ENCODE results near the gene ZEB2. TPM values are rescaled to one million over a fixed set of nuclear protein-coding genes. Genes with fewer than 3 reads are reported as not detected.
"Not testable (repeated sequence)": the region's sequence is repeated elsewhere in the genome, so short reads cannot be mapped to it uniquely, and the experiment has no call there.

Gene ZEB2
- total RNA-seq, 2 donors from 2014 or later: 181 to 248 TPM

DNA sequence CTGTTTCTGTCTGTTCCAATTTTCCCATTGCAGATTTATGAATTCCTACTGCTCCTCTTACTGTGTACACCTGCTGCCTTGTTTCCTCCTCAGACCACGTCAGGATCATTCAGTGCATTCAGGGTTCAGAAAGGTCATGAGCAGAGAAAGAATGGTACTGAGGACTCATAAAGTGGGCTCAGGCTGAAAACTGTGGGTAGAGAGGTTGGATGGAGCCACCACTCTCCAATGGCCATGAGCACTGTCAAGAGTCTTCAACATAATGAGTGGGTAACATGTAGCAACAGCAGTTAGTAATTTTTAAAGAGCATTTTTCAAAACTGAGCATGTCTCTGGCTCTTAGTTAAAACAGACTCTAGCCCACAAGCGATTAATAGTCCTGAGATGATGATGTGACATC lies 138.2 kb downstream of the ZEB2 start:
- H3K4me1 Mint-ChIP-seq (ENCODE audit: low read depth in 2 of 2): peaks cover 57 to 63% of the 10 kb centered on the region in 2 donors
- H3K9me3 Mint-ChIP-seq: peaks cover 3% of the 10 kb centered on the region
- H3K36me3 Mint-ChIP-seq: peaks cover 8% of the 10 kb centered on the region
- no peaks in the 10 kb centered on the region for H3K27me3 Mint-ChIP-seq
- DNase-seq (ENCODE audit: low spot score) (no peak), ATAC-seq (no peak)
- H3K27ac Mint-ChIP-seq: peak overlapping the region; percentile 47 to 55
- H3K4me3 Mint-ChIP-seq: peak overlapping the region; percentile 58

DNA sequence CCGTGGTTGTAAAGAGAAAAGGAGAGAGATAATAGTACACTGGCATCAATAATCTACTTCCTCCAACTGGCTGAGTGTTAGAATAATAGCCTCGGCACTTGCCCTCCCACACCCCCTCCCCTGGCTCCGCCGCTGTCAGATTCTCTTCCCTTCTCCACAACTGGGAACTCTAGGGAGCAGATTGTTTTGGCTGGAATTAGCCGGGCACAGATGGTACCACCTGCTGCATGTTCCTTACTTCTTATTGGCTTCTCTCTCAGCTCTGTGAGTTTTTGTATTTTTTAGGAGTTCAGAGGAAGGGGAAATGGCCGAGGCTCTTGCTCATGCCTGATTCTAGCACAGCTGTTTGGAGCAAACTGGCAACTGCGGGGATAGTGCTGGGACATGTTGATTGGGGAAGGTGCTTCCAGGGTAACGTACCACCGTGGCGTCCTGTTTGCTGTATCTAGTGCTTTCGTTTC lies 140.0 kb downstream of the ZEB2 start:
- no peak for ATAC-seq

DNA sequence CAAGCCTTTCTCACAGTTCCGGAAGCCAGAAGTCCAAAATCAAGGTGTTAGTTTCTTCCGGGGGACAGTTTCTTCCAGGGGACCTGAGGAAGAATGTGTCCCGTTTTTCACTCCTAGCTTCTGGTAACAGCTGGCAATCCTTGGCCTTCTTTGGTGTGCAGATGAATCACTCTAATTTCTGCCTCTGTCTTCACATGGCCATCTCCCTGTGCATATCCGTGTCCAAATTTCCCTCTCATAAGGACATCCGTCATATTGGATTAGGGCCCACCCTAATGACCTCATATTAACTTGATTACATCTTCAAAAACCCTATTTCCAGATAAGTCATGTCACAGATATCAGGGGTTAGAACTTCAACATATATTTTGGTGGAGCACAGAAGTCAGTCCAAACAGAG lies 141.4 kb downstream of the ZEB2 start:
- Mint-ChIP-seq H3K4me3 (no peak overlapping the region), H3K36me3 (peaks cover 1% of the 10 kb centered on the region), H3K9me3 (peaks cover 3% of the 10 kb centered on the region), H3K27ac (peak overlapping the region in 1 of 2 donors; percentile 80), H3K4me1 (ENCODE audit: low read depth in 2 of 2) (peaks cover 47 to 75% of the 10 kb centered on the region in 2 donors), H3K27me3 (peaks cover 0 to 2% of the 10 kb centered on the region in 2 donors)
- ATAC-seq (no peak), DNase-seq (ENCODE audit: low spot score) (no peak)

More for the DNA sequence above, 140.0 kb downstream of the ZEB2 start:
- DNase-seq (ENCODE audit: low spot score): no peak
- Mint-ChIP-seq H3K4me1 (ENCODE audit: low read depth in 2 of 2) (peaks cover 53 to 67% of the 10 kb centered on the region in 2 donors), H3K27me3 (peaks cover 0 to 2% of the 10 kb centered on the region in 2 donors), H3K36me3 (peaks cover 8% of the 10 kb centered on the region), H3K27ac (peak overlapping the region in 1 of 2 donors; percentile 80), H3K4me3 (no peak overlapping the region), H3K9me3 (peaks cover 3% of the 10 kb centered on the region)

DNA sequence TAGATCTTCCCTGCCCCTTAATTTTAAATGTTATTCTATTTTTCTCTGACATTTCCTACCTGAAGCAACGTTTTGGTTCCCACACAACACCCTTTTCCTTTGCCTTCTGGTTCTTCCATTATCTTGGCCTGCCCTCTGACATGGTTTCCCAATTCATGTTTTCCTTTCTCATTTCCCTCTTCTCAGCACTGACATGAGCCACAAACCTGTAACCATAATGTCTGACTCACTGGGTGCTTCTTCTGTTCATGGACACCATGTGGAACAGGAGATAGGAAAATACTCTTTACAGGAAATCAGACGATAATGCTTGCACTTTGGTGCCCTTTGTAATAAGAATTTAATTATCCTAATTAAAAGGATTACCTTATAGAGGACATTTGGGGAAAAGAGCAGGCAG lies 142.0 kb downstream of the ZEB2 start:
- H3K4me3 Mint-ChIP-seq: no peak overlapping the region
- no peak for ATAC-seq
- H3K4me1 Mint-ChIP-seq (ENCODE audit: low read depth in 2 of 2): peaks cover 43 to 71% of the 10 kb centered on the region in 2 donors

DNA sequence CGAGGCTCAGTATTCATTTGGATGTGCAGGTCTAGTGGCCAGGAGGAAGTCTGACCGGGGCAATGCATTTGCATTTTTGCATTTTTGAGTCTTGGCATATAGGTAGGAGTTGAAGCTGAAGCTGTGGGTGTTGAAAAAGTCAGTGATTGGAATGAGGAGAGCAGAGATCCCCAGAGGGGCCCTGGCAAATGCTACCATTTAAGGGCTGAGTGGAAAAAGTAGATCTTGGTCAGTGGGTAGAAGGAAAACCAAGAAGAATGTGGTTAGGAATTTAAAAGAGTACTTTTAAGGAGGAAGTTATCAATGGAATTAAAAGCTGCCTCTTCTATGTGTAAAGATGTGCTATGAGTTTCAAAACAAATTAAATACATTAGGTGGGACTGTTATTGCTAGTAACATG lies 143.0 kb downstream of the ZEB2 start:
- ATAC-seq: no peak
- no peak for DNase-seq (ENCODE audit: low spot score)
- H3K4me1 Mint-ChIP-seq (ENCODE audit: low read depth in 2 of 2): peaks cover 38 to 62% of the 10 kb centered on the region in 2 donors
- no peak overlapping the region for H3K27ac Mint-ChIP-seq
- no peaks in the 10 kb centered on the region for H3K36me3 Mint-ChIP-seq
- peaks cover 3% of the 10 kb centered on the region for H3K9me3 Mint-ChIP-seq
- H3K4me3 Mint-ChIP-seq: no peak overlapping the region
- H3K27me3 Mint-ChIP-seq: peaks cover 0 to 2% of the 10 kb centered on the region in 2 donors

More for the DNA sequence above, 142.0 kb downstream of the ZEB2 start:
- H3K9me3 Mint-ChIP-seq: peaks cover 3% of the 10 kb centered on the region
- no peaks in the 10 kb centered on the region for H3K36me3 Mint-ChIP-seq
- H3K27ac Mint-ChIP-seq: no peak overlapping the region
- H3K27me3 Mint-ChIP-seq: peaks cover 0 to 2% of the 10 kb centered on the region in 2 donors
- no peak for DNase-seq (ENCODE audit: low spot score)

DNA sequence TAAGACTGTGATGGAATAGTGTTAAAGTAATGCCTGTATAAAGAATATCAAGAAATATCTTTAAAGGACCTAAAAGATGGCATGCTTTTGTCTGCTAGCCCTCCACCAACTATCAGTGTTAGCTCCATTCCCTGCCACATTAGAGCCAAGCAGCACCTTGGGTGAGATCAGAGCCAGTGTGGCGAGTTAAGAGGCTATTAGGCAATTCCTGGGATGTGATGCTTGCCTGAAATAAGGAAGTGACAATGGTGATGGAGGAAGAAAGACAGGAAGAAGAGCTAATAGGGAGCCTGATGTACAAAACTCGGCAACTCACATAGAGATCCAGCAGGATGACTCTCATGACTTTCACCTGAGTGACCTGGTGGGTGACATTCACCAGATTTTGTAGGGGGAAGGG lies 143.5 kb downstream of the ZEB2 start:
- ATAC-seq: no peak
- DNase-seq (ENCODE audit: low spot score): no peak
- no peak overlapping the region for H3K27ac Mint-ChIP-seq
- peaks cover 38 to 62% of the 10 kb centered on the region in 2 donors for H3K4me1 Mint-ChIP-seq (ENCODE audit: low read depth in 2 of 2)
- peaks cover 0 to 2% of the 10 kb centered on the region in 2 donors for H3K27me3 Mint-ChIP-seq
- H3K9me3 Mint-ChIP-seq: peaks cover 3% of the 10 kb centered on the region
- H3K4me3 Mint-ChIP-seq: no peak overlapping the region
- H3K36me3 Mint-ChIP-seq: no peaks in the 10 kb centered on the region

DNA sequence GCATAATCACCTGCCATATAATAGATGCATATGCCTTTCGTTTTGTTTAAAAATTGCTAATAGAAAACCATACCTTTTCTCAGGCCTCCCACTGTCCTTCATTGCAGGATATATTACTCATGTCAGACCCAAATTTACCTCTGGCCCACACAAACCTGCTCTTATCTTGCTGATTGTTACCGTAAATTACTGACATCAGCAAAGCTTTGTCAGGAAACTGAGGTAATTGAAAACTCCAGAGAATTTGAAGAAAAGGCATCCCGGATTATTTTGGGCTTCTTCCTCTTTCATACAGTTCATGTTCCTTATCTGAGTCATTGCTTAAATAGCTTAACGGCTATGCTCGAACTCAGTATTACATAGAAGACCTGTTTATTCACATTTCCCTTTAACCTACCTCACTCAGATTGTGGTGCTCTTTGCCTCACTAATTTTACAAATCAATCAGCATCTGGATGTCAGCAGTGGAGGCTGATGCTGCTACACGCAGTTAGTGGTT lies 145.7 kb downstream of the ZEB2 start:
- H3K27me3 Mint-ChIP-seq: peaks cover 0 to 2% of the 10 kb centered on the region in 2 donors
- no peaks in the 10 kb centered on the region for H3K9me3 Mint-ChIP-seq
- DNase-seq (ENCODE audit: low spot score): no peak
- no peak overlapping the region for H3K4me3 Mint-ChIP-seq
- H3K27ac Mint-ChIP-seq: no peak overlapping the region
- H3K4me1 Mint-ChIP-seq (ENCODE audit: low read depth in 2 of 2): peaks cover 38 to 65% of the 10 kb centered on the region in 2 donors
- ATAC-seq: no peak
- H3K36me3 Mint-ChIP-seq: no peaks in the 10 kb centered on the region

DNA sequence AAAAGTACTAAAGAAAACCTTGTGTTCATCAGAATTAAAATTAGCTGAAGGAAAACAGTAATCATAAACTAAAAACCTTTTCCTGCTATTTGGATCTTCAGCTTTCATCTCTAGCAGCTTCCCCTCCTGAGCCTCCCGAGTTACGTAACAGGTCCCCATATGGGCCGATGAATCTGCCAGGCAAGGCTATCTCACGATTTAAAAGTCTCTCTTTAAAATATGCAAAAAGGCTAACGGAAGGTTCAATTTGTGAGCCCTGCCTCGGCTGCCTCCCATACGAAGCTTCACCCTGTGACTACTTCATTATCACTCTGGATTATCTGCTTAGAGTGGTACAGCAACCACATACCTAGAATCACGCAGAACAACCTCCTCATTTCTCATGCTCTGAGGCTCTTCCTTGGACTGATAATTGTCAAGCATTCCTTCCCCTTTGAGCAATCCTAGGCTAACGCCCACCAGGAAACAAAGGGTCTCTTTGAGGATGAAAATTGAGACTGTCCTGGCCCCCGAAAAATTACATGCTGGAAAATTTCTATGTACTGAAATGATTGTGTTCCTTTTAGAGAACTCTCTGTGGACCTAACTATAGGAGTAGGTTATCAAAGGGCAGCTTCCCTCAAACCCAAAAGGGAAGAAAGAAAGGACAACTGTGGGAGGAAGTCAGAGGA lies 147.4 kb downstream of the ZEB2 start:
- H3K4me3 Mint-ChIP-seq: no peak overlapping the region

DNA sequence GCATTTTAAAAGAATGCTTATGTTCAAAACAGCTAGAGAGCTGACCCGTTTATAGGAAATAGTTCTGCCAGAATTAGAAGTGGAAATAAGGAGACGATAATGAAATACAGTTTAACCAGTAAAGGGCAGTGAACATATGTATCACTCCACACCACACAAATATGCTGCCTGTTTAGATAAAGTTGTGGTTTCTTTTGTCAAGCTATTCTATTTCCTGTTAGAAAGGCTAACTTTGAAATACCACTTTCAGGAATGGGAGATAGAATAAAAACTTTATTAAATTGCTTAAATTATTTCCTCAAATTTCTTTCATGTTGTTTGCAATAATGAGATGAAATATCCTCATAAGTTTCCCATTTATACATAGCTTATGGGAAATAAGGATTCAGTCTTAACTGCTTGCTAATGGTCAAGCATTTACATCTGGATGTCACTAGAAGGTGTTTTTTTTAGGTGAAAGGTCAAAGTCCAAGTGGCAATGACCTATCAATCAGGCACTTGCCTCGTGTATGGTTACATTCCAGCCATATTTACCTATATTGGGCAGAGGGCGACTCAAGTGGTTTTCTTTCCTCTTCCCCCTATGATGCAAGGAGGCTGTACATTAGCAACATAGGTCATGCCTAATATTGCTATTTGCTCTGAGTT lies 148.9 kb downstream of the ZEB2 start:
- Mint-ChIP-seq H3K36me3 (no peaks in the 10 kb centered on the region), H3K27ac (peak overlapping the region in 1 of 2 donors; percentile 18), H3K4me3 (peak overlapping the region; percentile 18), H3K9me3 (no peaks in the 10 kb centered on the region), H3K27me3 (peaks cover 0 to under 1% of the 10 kb centered on the region in 2 donors), H3K4me1 (ENCODE audit: low read depth in 2 of 2) (peaks cover 25 to 44% of the 10 kb centered on the region in 2 donors)
- no peak for ATAC-seq
- no peak for DNase-seq (ENCODE audit: low spot score)

More for the DNA sequence above, 147.4 kb downstream of the ZEB2 start:
- peak overlapping the region in 1 of 2 donors; percentile 11 for H3K27ac Mint-ChIP-seq
- no peaks in the 10 kb centered on the region for H3K9me3 Mint-ChIP-seq
- no peak for ATAC-seq
- H3K4me1 Mint-ChIP-seq (ENCODE audit: low read depth in 2 of 2): peaks cover 26 to 52% of the 10 kb centered on the region in 2 donors
- DNase-seq (ENCODE audit: low spot score): no peak
- H3K36me3 Mint-ChIP-seq: no peaks in the 10 kb centered on the region
- H3K27me3 Mint-ChIP-seq: peaks cover 0 to 2% of the 10 kb centered on the region in 2 donors

DNA sequence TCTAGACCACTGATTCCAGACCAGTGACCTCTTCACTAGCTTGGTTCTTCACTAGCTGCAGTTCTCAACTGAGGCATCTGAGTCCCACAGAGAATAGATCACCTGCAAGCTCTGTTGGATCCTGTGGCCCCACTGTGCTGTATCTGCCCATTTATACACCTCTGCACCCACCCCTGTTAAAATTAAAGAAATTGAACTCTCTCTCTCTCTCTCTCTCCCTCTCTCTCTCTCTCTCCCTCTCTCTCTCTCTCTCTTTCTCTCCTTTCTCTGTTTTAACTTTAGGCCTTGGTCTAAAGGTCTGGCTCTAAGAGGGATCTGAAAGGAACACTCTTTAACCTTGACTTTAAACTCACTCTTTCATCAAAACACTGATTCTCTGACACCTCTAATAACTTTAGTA lies 150.5 kb downstream of the ZEB2 start:
- Mint-ChIP-seq H3K36me3 (no peaks in the 10 kb centered on the region), H3K4me3 (no peak overlapping the region), H3K4me1 (ENCODE audit: low read depth in 2 of 2) (peaks cover 34 to 45% of the 10 kb centered on the region in 2 donors), H3K27ac (peak overlapping the region in 1 of 2 donors; percentile 56), H3K27me3 (no peaks in the 10 kb centered on the region), H3K9me3 (no peaks in the 10 kb centered on the region)
- ATAC-seq: no peak
- DNase-seq (ENCODE audit: low spot score): no peak

DNA sequence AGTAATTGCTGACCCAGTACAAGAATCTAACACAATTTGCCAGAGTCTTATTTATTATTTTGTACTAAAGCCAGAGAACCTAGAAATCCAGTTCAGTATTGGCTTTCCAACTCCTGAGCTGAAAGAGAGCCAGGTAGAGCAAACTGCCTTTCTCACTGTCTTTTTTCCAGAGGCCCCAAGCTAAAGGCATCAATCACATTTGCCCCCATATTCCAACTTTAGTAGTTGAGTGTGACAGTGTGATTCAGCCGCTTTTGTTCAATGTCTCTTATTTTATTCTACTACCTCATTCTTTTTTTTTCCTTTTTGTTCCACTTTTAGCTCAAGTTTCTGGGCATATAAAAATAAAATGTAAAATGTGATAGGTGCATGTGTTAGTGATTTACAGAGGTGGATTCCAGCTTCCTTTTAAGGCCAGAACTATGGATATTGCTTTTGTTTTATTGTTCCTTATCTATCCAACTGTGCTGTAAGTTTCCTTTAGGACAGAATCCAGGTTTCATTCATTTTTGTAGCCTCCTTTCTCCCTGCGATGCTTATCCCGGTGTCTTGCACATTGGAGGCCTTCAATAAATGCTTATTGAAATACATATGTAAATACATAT lies 153.0 kb downstream of the ZEB2 start:
- Mint-ChIP-seq H3K27ac (peak overlapping the region in 1 of 2 donors; percentile 79), H3K4me3 (no peak overlapping the region), H3K27me3 (no peaks in the 10 kb centered on the region), H3K9me3 (no peaks in the 10 kb centered on the region), H3K36me3 (no peaks in the 10 kb centered on the region), H3K4me1 (ENCODE audit: low read depth in 2 of 2) (peaks cover 37 to 42% of the 10 kb centered on the region in 2 donors)
- ATAC-seq (no peak), DNase-seq (ENCODE audit: low spot score) (no peak)

DNA sequence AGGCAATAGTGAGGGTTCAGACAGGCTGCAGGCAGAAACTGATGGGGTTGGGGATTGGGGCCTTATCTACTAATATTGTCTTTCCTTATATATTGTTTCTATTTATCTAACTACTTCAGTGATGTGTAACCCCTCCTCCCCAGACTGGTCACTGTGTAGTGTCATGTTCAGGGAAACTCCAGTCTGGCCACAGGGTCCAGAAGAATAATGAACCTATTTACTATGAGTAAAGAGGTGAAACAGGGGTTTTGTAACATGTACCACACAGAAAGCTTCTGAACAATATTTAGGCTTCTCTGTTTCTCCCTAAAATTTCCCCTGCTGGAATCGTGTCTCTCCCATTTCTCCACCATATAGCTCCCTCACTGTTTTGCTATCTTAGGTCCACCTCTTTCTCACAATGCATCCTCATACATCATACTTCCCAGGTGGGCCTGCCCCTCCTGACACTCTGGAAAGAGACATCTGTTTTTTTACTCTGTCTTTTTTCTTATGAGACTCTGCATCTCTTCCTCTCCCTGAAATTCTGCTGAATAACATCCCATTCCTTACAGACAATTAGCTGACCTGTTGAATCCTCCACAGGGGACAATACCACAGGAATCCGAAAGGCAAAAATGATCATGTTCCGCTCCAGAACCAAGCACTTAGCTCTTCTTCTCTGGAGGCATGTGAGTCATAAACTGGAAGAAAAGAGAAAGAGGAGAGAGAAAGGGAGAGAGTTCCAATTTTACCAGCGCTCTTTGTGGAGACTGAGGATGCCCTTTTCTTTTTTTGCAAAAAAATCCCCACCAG lies 154.8 kb downstream of the ZEB2 start:
- Mint-ChIP-seq H3K27ac (peak overlapping the region; percentile 64 to 98), H3K36me3 (no peaks in the 10 kb centered on the region), H3K9me3 (no peaks in the 10 kb centered on the region), H3K27me3 (no peaks in the 10 kb centered on the region), H3K4me3 (peak overlapping the region; percentile 3), H3K4me1 (ENCODE audit: low read depth in 2 of 2) (peaks cover 24 to 28% of the 10 kb centered on the region in 2 donors)
- ATAC-seq (peak; percentile 66 to 87), DNase-seq (ENCODE audit: low spot score) (peak; percentile 64)

DNA sequence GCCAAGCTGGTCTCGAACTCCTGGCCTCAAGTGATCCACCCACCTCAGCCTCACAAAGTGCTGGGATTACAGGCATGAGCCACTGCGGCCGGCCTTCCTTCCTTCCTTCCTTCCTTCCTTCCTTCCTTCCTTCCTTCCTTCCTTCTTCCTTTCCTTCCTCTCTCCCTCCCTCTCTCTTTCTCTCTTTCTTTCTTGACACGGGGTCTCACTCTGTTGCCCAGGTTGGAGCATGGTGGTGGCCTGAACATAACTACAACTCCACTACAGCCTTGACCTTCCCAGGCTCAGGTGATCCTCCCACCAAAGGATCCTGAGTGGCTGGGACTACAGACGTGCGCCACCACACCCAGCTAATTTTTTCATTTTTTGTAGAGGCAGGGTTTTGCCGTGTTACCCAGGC lies 155.7 kb downstream of the ZEB2 start:
- H3K27ac Mint-ChIP-seq: peak overlapping the region; percentile 64 to 98
- H3K4me1 Mint-ChIP-seq (ENCODE audit: low read depth in 2 of 2): peaks cover 26 to 27% of the 10 kb centered on the region in 2 donors
- not testable (repeated sequence) for ATAC-seq; DNase-seq (ENCODE audit: low spot score); H3K9me3 Mint-ChIP-seq; H3K36me3 Mint-ChIP-seq; H3K27me3 Mint-ChIP-seq
- H3K4me3 Mint-ChIP-seq: peak overlapping the region; percentile 3

Measured in natural killer cell treated with Interleukin-12 subunit alpha and Interleukin-12 subunit beta and Interleukin-15 and Interleukin-18, amount 100 ng/mL, for 72 hours (primary cell).